Astrocyte (in vitro differentiated cells and primary cell): ENCODE measurements around the gene TAP1.

Source experiments
- EZH2 ChIP-seq: IDR thresholded peaks from 2 replicates; pipeline ENCODE4 v1.6.1; 2012; ENCODE audit warnings: mild to moderate bottlenecking, low read length, inconsistent platforms; ENCODE audit not compliant: insufficient read depth
- TF ChIP-seq, protein P1 (sequence below): IDR thresholded peaks from 2 replicates; pipeline ENCODE4 v1.5.1; 2011; ENCODE audit warnings: low read depth, mild to moderate bottlenecking, inconsistent platforms, low read length, moderate library complexity; ENCODE audit not compliant: insufficient read depth

DNA sequence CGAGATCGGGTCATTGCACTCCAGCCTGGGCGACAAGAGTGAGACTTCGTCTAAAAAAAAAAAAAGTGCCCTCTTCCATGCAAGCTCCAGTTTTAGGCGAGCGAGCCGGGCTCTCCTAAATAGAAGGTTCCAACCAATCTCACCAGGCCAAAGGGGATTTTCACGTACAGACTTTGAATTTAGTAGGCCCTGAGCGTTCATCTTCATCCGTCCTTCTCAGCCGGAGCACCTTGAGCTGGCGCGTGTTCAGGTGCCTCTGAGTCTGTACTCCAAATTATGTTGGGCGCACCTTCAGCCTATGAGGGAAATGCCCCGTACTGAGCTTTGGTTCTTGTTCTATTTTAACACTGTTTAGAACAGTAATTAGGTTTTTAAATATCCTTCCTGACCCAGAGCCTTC is 14.1 kb downstream of the TAP1 start:
- TF ChIP-seq, protein P1, sequence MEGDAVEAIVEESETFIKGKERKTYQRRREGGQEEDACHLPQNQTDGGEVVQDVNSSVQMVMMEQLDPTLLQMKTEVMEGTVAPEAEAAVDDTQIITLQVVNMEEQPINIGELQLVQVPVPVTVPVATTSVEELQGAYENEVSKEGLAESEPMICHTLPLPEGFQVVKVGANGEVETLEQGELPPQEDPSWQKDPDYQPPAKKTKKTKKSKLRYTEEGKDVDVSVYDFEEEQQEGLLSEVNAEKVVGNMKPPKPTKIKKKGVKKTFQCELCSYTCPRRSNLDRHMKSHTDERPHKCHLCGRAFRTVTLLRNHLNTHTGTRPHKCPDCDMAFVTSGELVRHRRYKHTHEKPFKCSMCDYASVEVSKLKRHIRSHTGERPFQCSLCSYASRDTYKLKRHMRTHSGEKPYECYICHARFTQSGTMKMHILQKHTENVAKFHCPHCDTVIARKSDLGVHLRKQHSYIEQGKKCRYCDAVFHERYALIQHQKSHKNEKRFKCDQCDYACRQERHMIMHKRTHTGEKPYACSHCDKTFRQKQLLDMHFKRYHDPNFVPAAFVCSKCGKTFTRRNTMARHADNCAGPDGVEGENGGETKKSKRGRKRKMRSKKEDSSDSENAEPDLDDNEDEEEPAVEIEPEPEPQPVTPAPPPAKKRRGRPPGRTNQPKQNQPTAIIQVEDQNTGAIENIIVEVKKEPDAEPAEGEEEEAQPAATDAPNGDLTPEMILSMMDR, result no peak
- no peak for TF ChIP-seq EZH2
